Neural progenitor cell (in vitro differentiated cells): Measurements from ENCODE around the gene SMAP2.

ENCODE experiments used
- CTCF ChIP-seq: fragments of 200-600 bp; sonication (generic); IDR thresholded peaks from 2 replicates; pipeline ENCODE4 v1.5.1; 2017; ENCODE audit warnings: antibody characterized with exemption, mild to moderate bottlenecking
- EZH2 ChIP-seq: fragments of 200-600 bp; sonication (generic); IDR thresholded peaks from 2 replicates; pipeline ENCODE4 v1.6.1; 2017; ENCODE audit warnings: antibody characterized with exemption, mild to moderate bottlenecking, moderate library complexity
- EZH2phosphoT487 ChIP-seq: fragments of 200-600 bp; sonication (generic); IDR thresholded peaks from 2 replicates; pipeline ENCODE4 v1.6.1; 2017; ENCODE audit warnings: antibody characterized with exemption

- TF ChIP-seq EZH2 (no peak), CTCF (no peak), EZH2phosphoT487 (no peak)
These were observed 59.3 kb downstream of the SMAP2 start for GRCh38 chr1:40432644-40433390.
